ENCODE data around the gene GNPNAT1. TPM values are rescaled to one million over a fixed set of nuclear protein-coding genes. Genes with fewer than 3 reads are reported as not detected.

Gene GNPNAT1
- total and polyA plus RNA-seq, 9 of the 15 experiments (the other 6 are each of a cell fraction or from before 2014, with no cell fraction given) = 15.8 to 27.7 (median 25.3) TPM

GRCh38 chr14:52791223-52792096, at the start of gene GNPNAT1 (continued):
- TF ChIP-seq HNRNPK (IDR thresholded peaks at IDR 0.05; ENCODE audit: low read depth, low read length, poor library complexity, severe bottlenecking) (no peak), TARDBP (IDR thresholded peaks at IDR 0.05) (no peak), GTF2E2 (tag; IDR thresholded peaks at IDR 0.05) (no peak), RAD21 (CRISPR knock-in tag; conservative IDR thresholded peaks at IDR 0.05 in 1 of 2, IDR thresholded peaks at IDR 0.05 in 1 of 2) (no peak), KLF1 (tag; IDR thresholded peaks at IDR 0.05) (no peak), ETS1 (conservative IDR thresholded peaks at IDR 0.05; ENCODE audit: control insufficient read depth, low read depth, low read length) (no peak), PTBP1 (IDR thresholded peaks at IDR 0.05; ENCODE audit: low read depth, low read length) (no peak), KDM2B (CRISPR knock-in tag; IDR thresholded peaks at IDR 0.05) (0 out of 2 replicates have a peak, but pooled peaks have one; percentile 18), TCF7 (IDR thresholded peaks at IDR 0.05; ENCODE audit: borderline replicate concordance) (no peak; the same call in 1 of the 2 replicates), IRF9 (tag; IDR thresholded peaks at IDR 0.05) (no peak), ZNF609 (CRISPR knock-in tag; IDR thresholded peaks at IDR 0.05; ENCODE audit: borderline replicate concordance) (no peak), ZNF449 (CRISPR knock-in tag; IDR thresholded peaks at IDR 0.05) (no peak), ZNF239 (CRISPR knock-in tag; IDR thresholded peaks at IDR 0.05) (no peak), PATZ1 (CRISPR knock-in tag; IDR thresholded peaks at IDR 0.05; ENCODE audit: borderline replicate concordance) (no peak), RB1 (IDR thresholded peaks at IDR 0.05; ENCODE audit: low read depth) (peak; percentile 67; the same call in 1 of the 2 replicates), BRD9 (IDR thresholded peaks at IDR 0.05; ENCODE audit: low read depth, partially characterized antibody) (no peak)
